ENCODE measurements around the gene PTPN13. TPM values are rescaled to one million over a fixed set of nuclear protein-coding genes. Genes with fewer than 3 reads are reported as not detected.

PTPN13 gene
- total RNA-seq, 1 experiment from 2014 or later: 12.5 TPM

DNA sequence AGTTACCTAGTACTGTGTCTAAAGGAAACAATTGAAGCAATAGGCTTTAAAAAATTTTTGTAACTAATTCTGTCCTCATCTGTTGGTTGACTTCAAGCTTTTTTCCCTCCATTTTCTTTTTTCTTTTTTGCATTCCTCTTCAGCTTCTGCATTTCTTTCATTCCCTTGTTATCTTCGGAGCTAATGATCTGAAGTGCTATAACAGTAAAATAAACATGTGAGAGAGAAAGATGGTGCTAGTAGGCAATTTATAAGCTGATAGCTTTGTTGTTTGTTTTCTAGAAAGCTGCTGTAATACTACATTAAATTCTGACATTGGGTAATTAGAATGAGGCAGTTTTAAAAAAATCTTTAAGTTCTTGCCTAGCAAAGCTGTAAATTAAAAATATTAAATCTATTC is 37.1 kb downstream of the PTPN13 start:
- intact Hi-C loops (cut with micrococcal nuclease; ENCODE audit: unreplicated experiment) (no loop called here), in situ Hi-C loops (cut with HindIII; ENCODE audit: low pct_unique_long_range_greater_than_20kb, low sequenced_read_pairs) (no loop called here)
- no peaks in the 10 kb centered on the region; the same call in 1 of the 2 replicates for H3K9me3 ChIP-seq (ENCODE audit: control insufficient read depth, insufficient read depth, low read depth, low read length)
- no peak overlapping the region for H3K4me3 ChIP-seq (ENCODE audit: low read depth in 2 of 2, low read length in 2 of 2)
- ATAC-seq (no peak), DNase-seq (ENCODE audit: low read depth, low spot score) (no peak)
- ChIA-PET CTCF (no interaction called here), POLR2A (no interaction called here)
- H3K36me3 ChIP-seq (ENCODE audit: control insufficient read depth, insufficient read depth, low read length): no peaks in the 10 kb centered on the region
- H3K27ac ChIP-seq (ENCODE audit: low read length): no peak overlapping the region
- no TSS peak for BruUV-seq (replicated peaks)
- TF ChIP-seq REST (IDR thresholded peaks at IDR 0.05; ENCODE audit: insufficient read depth in 1 of 2, low read depth in 2 of 2, low read length in 1 of 2) (no peak), POLR2AphosphoS5 (IDR thresholded peaks at IDR 0.05; ENCODE audit: low read depth, low read length) (no peak), TCF7L2 (IDR thresholded peaks at IDR 0.05; ENCODE audit: low read depth, low read length) (no peak), SIN3A (IDR thresholded peaks at IDR 0.05; ENCODE audit: borderline replicate concordance, insufficient read depth, low read depth, low read length) (no peak)
- TF ChIP-seq, protein P1, sequence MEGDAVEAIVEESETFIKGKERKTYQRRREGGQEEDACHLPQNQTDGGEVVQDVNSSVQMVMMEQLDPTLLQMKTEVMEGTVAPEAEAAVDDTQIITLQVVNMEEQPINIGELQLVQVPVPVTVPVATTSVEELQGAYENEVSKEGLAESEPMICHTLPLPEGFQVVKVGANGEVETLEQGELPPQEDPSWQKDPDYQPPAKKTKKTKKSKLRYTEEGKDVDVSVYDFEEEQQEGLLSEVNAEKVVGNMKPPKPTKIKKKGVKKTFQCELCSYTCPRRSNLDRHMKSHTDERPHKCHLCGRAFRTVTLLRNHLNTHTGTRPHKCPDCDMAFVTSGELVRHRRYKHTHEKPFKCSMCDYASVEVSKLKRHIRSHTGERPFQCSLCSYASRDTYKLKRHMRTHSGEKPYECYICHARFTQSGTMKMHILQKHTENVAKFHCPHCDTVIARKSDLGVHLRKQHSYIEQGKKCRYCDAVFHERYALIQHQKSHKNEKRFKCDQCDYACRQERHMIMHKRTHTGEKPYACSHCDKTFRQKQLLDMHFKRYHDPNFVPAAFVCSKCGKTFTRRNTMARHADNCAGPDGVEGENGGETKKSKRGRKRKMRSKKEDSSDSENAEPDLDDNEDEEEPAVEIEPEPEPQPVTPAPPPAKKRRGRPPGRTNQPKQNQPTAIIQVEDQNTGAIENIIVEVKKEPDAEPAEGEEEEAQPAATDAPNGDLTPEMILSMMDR (IDR thresholded peaks at IDR 0.05): no peak
- no peaks in the 10 kb centered on the region for H3K4me1 ChIP-seq (ENCODE audit: control insufficient read depth, insufficient read depth, low read length)
- H3K27me3 ChIP-seq (ENCODE audit: control insufficient read depth, insufficient read depth, low read length): no peaks in the 10 kb centered on the region

DNA sequence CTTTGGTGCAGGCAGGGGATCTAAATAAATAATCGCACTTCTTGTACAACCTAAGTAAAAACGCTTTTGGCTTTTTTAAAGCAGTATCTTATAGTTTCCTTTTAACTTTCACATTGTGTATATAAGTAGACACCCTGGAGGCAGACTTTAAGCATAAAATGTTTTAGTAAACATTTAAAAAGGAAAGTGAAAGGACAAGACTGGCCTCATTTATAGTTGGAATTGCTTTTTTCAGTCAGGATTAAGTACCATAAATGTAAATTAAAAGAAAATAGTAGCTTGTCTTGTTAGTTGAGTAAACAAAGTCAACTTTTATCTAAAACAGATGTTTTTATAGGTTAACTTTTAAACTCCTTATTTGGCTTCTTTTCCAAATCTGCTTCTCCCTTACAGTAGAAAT is 39.7 kb downstream of the PTPN13 start:
- H3K4me1 ChIP-seq (ENCODE audit: control insufficient read depth, insufficient read depth, low read length): no peaks in the 10 kb centered on the region
- no peaks in the 10 kb centered on the region; the same call in 1 of the 2 replicates for H3K9me3 ChIP-seq (ENCODE audit: control insufficient read depth, insufficient read depth, low read depth, low read length)
- BruUV-seq (replicated peaks): no TSS peak
- intact Hi-C loops (cut with micrococcal nuclease; ENCODE audit: unreplicated experiment) (no loop called here), in situ Hi-C loops (cut with HindIII; ENCODE audit: low pct_unique_long_range_greater_than_20kb, low sequenced_read_pairs) (no loop called here)
- ChIA-PET CTCF (no interaction called here), POLR2A (no interaction called here)
- no peak for TF ChIP-seq POLR2AphosphoS5 (IDR thresholded peaks at IDR 0.05; ENCODE audit: low read depth, low read length)
- no peak for TF ChIP-seq TCF7L2 (IDR thresholded peaks at IDR 0.05; ENCODE audit: low read depth, low read length)
- TF ChIP-seq SIN3A (IDR thresholded peaks at IDR 0.05; ENCODE audit: borderline replicate concordance, insufficient read depth, low read depth, low read length): no peak
- TF ChIP-seq, protein P1 (IDR thresholded peaks at IDR 0.05): no peak
- TF ChIP-seq REST (IDR thresholded peaks at IDR 0.05; ENCODE audit: insufficient read depth in 1 of 2, low read depth in 2 of 2, low read length in 1 of 2): no peak
- no peaks in the 10 kb centered on the region for H3K27me3 ChIP-seq (ENCODE audit: control insufficient read depth, insufficient read depth, low read length)
- DNase-seq (ENCODE audit: low read depth, low spot score): no peak
- no peaks in the 10 kb centered on the region for H3K36me3 ChIP-seq (ENCODE audit: control insufficient read depth, insufficient read depth, low read length)
- H3K27ac ChIP-seq (ENCODE audit: low read length): no peak overlapping the region
- H3K4me3 ChIP-seq (ENCODE audit: low read depth in 2 of 2, low read length in 2 of 2): no peak overlapping the region
- no peak for ATAC-seq

Measured in Panc1 (cell line).